Fibroblast of skin of abdomen (primary cell): ENCODE results near the gene IPO5.
"Not testable (repeated sequence)": the region's sequence is repeated elsewhere in the genome, so short reads cannot be mapped to it uniquely, and the experiment has no call there.

Experiments used
- DNase-seq: peaks from one replicate; pipeline ENCODE4 v3.0.0-alpha.2; 2013

IPO5 gene

DNA sequence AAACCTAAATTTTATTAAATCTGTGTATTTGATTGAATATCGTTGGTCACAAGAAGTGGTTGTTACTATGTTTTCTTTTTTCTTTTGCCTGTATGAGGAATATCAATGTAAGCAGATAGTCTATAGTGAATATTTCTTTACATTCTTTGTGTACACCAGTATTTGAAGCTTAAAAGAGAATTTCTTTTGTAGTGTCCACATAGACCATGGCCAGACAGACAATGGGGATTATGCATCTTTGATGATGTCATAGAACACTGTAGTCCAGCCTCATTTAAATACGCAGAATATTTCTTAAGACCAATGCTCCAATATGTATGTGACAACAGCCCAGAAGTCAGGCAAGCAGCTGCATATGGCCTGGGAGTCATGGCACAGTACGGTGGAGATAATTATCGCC lies 64.8 kb downstream of the IPO5 start:
- DNase-seq: no peak

DNA sequence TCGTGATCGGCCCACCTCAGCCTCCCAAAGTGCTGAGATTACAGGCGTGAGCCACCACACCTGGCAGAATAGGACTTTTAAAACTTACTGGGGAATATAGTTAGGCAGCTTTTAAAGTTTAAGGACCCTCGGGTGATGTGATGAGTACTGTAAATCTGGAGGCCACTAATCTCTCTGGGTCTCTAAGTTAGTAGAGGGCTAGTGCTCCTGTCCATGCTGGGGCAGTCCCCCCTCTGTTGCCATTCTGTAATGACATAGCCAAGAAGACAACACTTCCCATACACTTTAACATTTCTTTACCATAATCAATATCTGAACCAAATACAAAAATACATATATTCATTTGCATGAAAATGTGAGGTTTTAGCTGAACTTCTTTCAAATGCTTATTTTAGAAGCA lies 65.7 kb downstream of the IPO5 start:
- no peak for DNase-seq

DNA sequence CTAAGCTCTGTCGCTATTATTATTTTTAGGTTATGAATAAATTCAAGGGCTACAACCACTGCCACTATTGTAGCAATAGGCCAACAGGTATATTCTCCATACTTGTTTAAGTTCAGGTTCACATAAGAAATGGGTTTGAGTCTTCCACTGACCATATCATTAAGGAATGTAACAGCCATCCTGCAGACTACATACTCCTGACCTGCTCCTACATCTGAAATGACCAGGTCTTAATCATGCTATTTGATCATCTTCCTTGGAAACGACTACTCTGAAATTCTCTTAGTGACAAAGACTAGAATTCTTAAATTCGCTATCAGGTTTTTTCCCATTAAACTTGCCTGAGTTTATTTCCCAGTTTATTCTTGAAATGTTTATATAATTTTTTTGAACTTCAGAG lies 66.8 kb downstream of the IPO5 start:
- DNase-seq: no peak

DNA sequence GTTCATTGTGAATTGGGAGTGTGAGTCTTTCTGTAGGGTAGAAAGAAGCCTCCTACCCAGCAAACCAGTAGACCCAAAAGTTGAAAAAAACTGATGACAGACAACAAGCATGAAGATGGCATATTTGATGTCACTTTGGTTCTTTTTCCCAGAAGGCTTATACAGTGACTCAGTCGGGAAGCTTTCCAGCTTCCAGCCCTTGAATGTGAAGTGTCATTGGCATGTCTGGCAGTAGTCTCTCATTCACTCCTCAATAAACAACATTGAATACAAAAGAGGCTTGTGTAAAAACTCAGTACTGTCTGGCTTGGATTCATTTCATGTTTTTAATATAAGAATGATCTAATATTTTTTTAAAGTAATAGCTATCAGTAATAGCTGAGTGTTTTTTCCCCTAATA lies 68.7 kb downstream of the IPO5 start:
- peak; percentile 83 for DNase-seq

DNA sequence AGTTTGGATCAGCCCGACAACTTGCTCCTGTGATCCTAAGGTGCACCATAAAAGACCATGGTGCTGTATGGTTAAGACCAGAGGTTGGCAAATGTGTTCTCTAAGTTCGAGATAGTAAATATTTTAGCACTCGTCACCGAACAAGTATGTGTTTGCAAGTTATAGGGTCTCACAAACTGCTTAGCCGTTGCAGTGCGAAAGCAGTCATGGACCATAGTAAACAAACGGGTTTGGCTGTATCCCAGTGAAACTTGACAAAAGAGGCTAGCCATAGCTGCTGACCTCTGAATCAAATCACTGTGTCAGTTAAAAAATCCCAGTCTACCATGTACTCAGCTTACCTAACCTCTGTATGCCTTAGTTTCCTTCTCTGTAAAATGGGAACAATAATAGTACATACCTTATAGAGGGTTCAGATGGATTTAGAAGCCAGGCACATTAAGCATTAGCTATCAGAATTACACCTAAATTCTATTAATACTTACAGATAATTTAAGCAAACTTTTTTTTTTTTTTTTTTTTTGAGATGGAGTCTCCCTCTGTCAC lies 72.1 kb downstream of the IPO5 start:
- DNase-seq: no peak

DNA sequence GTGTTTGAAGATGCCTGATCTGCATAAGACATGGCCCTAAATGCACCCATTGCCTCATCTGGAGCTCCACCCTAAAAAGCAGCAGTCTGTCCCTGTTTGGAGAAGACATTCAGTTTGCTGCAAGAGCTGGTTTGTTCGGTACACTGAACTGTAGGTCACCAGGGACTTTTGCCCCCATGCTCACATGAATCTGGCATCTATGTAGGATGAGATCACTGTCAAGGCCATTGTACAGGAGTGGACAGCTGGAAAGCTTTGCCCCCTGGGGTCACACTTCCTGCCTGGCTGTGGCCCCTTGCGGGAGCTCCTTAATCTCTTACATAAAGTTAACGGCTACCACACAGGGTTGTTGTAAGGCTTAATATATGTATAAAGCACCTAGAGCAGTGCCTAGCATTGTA lies 73.0 kb downstream of the IPO5 start:
- no peak for DNase-seq

DNA sequence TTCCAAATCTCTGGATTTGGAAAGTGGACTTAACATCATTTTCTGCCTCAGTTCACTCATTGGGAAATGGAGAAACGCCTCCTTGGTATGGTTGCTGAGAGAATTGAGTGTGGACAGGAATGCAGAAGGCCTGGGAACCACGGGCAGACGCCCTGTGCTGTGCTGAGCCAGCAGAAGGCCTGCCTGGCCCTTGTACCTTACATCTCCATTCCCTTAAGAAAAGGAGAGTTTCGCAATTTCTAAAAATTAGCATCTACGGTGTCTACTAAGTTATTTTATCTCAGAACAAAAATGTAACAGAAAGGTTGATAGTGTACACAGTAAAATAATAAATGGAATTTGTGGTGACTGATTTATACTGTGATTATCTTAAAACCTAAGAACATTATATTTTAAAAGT lies 78.7 kb downstream of the IPO5 start:
- no peak for DNase-seq

DNA sequence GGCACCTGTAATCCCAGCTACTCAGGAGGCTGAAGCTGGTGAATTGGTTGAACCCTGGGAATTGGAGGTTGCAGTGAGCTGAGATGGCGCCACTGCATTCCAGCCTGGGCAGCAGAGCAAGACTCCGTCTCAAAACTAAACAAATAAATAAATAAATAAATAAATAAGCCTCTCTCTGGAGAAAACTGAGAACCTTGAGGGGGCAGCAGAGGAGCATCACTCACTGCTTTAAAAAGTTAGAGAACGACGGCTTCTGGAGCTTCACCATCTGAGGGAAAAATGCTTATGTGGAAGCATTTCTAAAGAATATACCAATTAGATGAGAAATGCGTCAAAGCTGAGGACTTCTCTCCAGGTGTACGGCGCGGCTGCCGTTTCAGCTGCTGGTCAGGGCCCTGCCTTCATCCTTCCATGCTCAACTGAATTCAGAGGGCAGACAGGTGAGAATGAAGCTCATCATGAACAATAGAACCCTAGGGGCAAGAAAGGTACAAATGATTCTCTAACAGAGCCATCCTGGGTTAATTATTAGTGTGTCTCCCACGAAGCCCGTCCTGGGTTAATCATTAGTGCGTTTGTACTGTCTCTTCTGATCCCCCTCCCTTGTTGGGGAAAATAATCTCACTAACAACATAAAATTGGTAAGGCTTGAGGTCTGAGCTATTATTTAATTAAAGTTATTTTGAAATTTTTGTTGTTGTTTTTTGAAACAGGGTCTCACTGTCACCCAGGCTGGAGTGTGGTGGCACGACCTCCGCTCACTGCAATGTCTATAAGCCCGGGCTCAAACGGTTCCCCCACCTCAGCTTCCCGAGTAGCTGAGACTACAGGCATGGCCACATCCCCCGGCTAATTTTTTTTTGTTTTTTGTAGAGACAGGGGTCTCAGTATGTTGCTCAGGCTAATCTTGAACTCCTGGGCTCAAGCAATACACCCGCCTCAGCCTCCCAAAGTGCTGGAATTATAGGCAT lies 80.1 kb downstream of the IPO5 start:
- DNase-seq: peak; percentile 75

DNA sequence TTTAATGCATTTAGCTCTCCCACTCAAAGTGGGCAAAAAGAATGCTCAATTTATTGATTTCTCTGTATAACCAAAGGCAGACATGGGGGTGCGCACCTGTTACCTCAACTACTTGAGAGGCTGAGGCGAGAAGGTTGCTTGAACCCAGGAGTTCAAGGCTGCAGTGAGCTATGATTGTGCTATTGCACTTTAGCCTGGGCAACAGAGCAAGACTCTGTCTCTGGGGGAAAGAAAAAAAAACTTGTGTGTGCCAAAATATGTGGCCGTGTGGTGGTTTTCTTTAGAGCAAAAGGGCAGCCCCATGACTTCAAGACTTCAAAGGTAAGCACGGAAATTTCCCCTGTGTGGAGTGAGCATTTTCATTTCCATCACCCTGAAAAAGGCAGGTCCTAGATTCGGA lies 81.9 kb downstream of the IPO5 start:
- DNase-seq: no peak

DNA sequence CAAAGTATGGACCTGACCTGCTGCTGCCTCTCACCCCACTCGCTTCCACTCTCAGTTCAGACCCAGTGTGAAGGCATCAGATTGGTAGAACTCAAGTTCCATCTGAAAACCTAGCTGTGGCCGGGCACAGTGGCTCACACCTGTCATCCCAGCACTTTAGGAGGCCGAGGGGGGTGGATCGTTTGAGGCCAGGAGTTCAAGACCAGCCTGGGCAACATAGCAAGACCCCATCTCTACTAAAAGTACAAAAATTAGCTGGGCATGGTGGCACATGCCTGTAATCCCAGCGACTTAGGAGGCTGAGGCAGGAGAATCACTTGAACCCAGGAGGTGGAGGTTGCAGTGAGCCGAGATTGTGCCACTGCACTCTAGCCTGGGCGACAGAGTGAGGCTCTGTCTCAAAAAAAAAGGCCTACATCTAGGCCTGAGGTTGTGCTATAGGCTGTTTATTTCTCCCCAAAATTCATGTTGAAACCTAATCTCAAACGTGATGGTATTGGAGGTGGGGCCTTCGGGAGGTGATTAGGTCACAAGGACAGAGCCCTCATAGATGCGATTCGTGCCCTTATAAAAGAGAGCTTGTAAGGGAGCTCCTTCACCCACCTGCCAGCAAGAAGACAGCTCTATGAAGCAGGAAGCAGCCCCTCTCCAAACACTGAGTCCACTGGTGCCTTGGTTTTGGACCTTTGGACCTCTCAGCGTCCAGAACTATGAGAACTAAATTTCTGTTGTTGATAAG lies 83.3 kb downstream of the IPO5 start:
- DNase-seq: not testable (repeated sequence)

DNA sequence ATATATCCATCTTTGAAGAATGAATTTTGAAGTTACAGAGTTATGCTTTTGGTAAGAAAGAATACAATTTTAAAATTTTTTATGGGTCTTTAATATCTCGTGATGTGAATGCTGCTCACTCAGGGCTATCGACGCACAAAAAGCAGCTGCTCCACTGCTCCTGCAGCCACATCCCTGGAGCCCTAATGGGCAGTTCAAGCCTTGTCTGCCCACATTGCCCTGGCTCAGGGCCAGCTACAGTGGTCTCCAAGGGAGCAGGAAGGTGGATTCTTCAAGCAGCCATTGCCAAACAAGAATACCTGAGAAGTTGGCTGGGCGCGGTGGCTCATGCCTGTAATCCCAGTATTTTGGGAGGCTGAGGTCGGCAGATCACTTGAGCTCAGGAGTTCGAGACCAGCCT lies 85.8 kb downstream of the IPO5 start:
- no peak for DNase-seq

DNA sequence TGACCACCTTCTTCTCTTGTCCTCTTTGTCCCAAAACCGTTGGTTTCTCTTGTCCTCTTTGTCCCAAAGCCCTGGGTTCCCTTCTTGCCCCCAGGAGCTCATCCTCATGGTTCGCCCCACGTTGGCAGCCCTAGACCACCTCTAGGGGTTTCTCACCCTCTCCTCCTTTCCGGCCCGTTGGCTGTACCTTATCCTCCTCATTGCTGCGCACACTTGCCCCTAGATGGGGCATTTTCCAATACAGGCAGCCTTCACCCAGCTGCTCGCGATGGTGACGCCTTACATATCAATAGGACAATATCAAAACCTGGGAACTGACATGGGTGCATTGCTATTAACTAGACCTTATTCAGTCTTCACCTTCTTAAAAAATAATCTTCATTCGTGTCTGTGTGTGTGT lies 86.5 kb downstream of the IPO5 start:
- DNase-seq: no peak

DNA sequence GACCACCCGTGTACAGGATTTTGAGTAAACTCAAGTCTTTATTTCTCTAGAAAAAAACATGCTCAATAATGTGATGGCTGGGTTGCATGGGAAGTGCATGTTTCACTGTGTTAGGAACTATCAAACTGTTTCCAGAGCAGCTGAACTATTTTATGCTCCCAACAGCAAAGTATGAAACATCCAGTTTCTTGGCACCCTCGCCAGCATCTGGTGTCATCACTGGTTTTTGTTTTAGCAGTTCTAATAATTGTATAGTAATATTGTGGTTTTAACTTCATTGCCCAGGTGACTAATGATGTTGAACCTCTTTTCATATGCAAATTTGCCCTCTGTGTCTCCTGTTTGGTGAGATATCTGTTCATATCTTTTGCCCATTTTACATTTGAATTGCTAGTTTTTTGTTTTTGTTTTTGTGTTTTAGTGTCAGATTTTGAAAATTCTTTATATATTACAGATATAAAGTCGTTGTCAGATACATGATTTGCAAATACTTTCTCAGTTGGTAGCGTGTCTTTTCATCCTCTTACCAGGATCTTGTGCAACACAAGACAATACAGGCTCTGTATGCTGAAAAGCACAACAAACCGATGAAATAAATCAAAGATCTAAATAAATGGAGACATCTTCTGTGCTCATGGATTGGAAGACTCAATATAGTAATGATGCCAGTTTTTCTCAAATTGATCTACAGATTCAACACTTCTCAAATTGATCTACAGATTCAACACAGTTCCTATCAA lies 87.8 kb downstream of the IPO5 start:
- DNase-seq: no peak

DNA sequence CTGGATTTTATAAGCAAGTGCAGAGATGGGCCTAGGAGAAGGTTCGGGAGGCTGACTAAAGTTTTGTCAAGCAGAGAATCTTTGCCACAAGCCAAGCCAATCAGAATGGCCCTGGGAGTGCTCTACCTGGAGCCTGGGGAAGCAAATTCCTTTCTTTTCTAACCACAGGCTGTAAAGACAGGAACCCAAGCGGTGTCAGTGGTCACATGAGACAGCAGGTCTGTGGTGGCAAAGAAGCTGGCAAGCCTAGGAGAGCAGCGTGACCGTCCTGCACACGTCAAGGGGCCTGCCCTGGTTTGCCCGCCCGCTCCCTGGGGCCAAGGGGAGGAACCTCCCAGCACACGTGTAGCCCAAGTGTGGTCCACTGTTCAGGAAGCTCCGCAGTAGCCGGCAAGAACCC lies 90.8 kb downstream of the IPO5 start:
- no peak for DNase-seq

DNA sequence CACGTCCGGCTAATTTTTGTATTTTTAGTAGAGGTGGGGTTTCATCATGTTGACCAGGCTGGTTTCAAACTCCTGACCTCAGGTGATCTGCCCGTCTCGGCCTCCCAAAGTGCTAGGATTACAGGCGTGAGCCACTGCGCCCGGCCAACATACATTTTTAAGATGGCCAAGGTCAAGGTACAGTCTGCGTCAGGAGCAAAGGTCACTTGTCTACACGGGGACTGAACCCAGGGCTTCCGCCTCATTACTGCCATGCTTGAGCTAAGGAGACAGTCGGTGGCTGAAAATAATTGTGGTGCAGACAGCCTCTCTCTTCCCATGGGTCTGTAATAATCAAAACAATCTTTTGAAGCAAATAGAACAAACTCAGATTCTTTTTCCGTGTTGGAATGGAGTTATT lies 94.3 kb downstream of the IPO5 start:
- DNase-seq: not testable (repeated sequence)

DNA sequence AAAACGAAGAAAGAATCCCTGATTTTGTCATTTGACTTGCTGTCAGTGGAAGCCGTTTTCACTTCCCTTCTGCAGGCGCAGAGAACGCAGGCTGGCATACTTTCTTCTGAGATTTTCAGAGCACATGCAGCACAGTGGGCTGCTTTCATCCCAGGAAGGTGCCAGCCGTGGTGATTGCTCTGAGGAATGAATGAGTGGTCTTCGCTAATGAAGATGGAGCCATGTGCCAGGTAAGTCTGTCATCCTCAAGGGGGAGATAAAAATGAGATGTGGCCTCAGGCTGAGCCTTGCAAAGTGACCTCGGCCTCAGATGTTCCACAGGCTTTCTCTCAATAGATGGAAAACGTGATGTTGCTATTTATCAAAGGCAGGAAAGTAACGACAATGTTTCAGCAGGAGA lies 94.8 kb downstream of the IPO5 start:
- DNase-seq: no peak

DNA sequence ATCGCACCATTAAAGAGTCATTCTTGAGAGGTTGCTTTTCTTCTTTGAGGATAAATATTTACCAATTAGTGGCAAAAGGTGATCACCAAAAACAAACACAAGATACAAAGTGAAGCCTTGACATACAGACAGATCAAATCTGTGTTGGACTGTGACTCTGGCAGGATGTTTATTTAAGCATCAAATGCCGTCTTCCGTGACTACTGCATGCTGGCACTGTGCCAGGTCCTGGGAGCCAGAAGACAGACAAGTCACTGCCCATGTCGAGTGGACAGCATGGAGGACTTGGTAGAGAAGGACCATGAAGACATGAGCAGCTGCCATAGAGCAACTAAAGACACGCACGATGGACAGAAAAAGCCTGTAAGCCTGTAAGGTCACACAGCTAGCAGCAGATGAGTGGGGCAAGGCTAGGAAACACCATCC lies 96.6 kb downstream of the IPO5 start:
- DNase-seq: no peak

DNA sequence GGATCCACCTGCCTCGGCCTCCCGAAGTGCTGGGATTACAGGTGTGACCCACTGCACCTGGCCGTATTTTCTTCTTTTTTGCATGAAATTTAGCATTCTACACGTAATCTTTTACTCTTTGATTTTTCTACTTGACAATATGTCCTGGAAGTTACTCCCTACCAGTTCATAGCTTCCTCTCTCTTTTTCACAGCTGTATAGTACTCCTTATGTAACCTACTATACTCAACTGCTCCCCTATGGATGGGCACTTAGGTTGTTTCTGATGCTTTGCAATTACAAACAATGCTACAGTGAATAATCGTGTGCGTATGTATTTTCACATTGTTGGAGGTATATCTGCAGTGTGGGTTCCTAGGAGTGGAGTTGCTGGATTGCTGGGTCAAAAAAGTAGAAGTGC lies 98.9 kb downstream of the IPO5 start:
- DNase-seq: no peak

DNA sequence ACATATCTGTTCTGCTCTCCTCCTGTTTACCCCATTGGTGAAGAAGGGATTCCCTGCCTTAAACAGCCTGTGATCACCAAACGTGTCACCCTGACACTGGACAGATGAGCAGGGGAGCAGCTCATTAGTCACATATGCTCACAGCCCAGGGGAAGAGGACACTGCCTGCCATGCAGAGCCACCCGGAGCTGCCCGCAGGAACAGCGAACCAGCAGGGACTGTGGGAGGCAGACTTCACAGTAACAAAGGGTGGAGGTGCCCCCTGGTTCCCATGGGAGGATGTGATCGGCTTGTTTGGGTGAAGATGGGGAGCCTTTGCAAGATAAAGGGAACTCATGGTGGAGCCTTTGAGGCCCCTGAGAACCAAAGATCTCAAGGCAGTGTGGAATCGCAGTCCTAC lies 100.8 kb downstream of the IPO5 start:
- DNase-seq: no peak

DNA sequence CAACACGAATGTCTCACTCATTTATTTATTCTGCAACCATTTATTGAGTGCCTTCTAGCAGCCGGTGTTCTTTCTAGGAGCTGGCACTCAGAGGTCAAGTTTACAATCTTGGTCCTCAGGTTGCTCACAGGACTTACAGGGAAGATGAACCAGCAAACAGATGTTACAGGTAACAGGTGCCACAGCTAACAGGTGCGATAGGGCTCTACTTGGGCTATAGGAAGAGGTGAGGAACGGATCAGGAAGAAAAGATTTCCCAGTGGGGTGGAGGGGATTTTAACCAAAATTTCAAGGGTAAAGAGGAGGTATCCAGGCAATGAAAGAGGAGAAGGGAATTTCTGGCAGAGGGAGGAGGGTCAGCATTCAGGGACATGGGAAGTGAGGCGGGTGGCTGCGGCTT lies 102.1 kb downstream of the IPO5 start:
- no peak for DNase-seq

DNA sequence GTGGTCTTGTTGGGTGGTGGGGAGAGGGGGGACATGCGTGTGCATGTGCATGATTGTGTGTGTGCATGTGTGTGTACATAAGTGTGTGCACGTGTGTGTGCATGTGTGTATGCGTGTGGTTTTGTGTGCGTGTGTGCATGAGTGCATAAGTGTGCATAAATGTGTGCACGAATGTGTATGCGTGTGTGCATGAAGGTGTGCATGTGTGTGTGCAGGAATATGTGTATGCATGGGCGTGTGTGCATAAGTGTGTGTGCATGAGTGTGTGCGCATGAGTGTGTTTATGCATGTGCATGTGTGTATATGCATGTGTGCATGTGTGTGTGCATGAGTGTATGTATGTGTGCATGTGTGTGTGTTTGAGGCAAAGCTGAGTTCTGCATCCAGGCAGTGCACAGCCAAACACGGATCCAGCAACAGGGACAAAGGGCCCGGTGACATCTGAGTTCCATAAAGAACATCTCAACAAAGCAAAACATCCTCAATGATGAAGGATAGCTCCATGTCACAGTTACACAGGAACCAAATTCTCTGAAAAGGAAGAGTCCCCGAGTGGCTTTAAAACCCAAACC lies 103.5 kb downstream of the IPO5 start:
- no peak for DNase-seq

DNA sequence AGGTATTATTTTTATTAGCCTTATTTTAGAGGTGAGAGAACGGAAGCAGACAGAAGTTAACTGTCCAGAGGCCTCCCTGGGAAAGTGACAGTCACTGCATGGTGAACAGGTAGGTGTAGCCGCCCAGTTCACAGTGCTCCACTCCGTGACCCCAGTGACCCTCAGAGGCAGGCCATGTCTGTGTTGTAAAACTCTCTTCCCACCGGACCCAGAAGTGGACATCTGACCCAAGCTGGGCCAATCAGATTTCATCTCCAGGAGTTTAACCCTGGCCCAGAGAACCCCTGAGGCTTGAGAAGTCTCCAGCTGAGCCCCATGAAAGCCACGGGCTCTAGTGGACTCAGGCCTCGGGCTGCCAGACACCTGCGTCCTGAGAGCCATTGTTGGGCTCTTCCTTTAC lies 105.8 kb downstream of the IPO5 start:
- no peak for DNase-seq

DNA sequence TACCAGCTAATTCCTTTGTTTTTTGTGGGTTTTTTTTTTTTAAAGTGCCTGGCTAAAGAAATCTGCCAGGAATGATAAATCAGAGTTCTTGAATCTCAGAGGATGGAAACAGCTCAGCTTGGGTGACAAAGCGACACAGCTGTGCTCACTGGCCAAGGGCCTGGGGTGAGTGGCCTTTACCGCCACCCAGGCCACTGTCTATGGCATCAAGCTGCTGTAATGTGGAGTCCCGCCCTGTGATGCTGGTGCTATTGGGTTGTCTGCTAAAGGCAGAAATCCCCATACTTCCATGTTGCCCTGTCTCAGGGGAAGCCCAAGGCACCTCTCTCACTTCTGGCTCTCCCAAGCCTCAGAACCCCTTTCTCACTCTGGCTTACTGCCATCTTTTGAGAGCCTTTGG lies 106.8 kb downstream of the IPO5 start:
- no peak for DNase-seq
